Keratinocyte (primary cell): Measurements from ENCODE around the gene ANKRD55.

Source experiments
- CTCF ChIP-seq, 3 experiments: IDR thresholded peaks in 1 of 3; conservative IDR thresholded peaks in 1 of 3; optimal IDR thresholded peaks in 1 of 3; 2 replicates in 2 of 3; 3 replicates in 1 of 3; pipeline versions ENCODE3 to v1.5.1; 2011; ENCODE audit warnings: low read length in 3 of 3, mild to moderate bottlenecking in 3 of 3, moderate library complexity in 2 of 3, control low read depth in 1 of 3, inconsistent platforms in 1 of 3; ENCODE audit not compliant: insufficient read depth in 2 of 3; ENCODE audit errors: extremely low read depth in 1 of 3
- EZH2 ChIP-seq: IDR thresholded peaks from one replicate; pipeline ENCODE4 v1.6.1; 2012; ENCODE audit warnings: inconsistent platforms, mild to moderate bottlenecking, low read length, moderate library complexity

GRCh38 chr5:56056875-56057274, 176.3 kb downstream of the ANKRD55 start:
- TF ChIP-seq EZH2 (no peak), CTCF (optimal IDR thresholded peaks at IDR 0.05 in 1 of 3, IDR thresholded peaks at IDR 0.05 in 1 of 3, conservative IDR thresholded peaks at IDR 0.05 in 1 of 3; ENCODE audit: extremely low read depth in 1 of 3, insufficient read depth in 2 of 3, low read length in 3 of 3) (no peak)
